Lung (tissue), 12 donors: ENCODE measurements around the gene PDE4B. TPM values are rescaled to one million over a fixed set of nuclear protein-coding genes. Genes with fewer than 3 reads are reported as not detected.
A peak's percentile ranks its signal among the peaks of the same experiment; 100 is the strongest.

Experiments
- ATAC-seq: fragments of 200-7000 bp; cut with Tn5 transposase; one replicate; pipeline ENCODE4 v1.9.1; 2020; ENCODE audit warnings: moderate number of reproducible peaks; ENCODE audit not compliant: insufficient read depth, low FRiP score
- DNase-seq, 3 donors: peaks; one replicate each; pipeline ENCODE4 v3.0.0-alpha.2; 2013 to 2017
- H3K27ac ChIP-seq, 2 donors: one replicate each; pipeline ENCODE4 v1.5.1; 2013; ENCODE audit warnings: mild to moderate bottlenecking in 2 of 2, moderate library complexity in 2 of 2, control low read depth in 1 of 2, inconsistent platforms in 1 of 2, low read depth in 1 of 2, low read length in 1 of 2
- H3K27me3 ChIP-seq, 3 donors: one replicate each; pipeline ENCODE4 v1.5.1; 2013; ENCODE audit warnings: low read length in 2 of 3; ENCODE audit not compliant: control insufficient read depth in 3 of 3, insufficient read depth in 3 of 3
- H3K36me3 ChIP-seq, 4 donors: one replicate each; pipeline ENCODE4 v1.5.1; 2013; ENCODE audit warnings: low read length in 4 of 4, mild to moderate bottlenecking in 1 of 4, moderate library complexity in 1 of 4; ENCODE audit not compliant: control insufficient read depth in 4 of 4, insufficient read depth in 4 of 4
- H3K4me1 ChIP-seq, 5 donors: one replicate each; pipeline ENCODE4 v1.5.1; 2013; ENCODE audit warnings: low read length in 5 of 5, mild to moderate bottlenecking in 2 of 5, moderate library complexity in 1 of 5; ENCODE audit not compliant: control insufficient read depth in 5 of 5, insufficient read depth in 5 of 5
- H3K4me3 ChIP-seq: one replicate; pipeline ENCODE4 v1.5.1; 2013; ENCODE audit warnings: mild to moderate bottlenecking, control low read depth, moderate library complexity
- H3K9ac ChIP-seq, 2 donors: one replicate each; pipeline ENCODE4 v1.5.1; 2013; ENCODE audit warnings: low read length in 2 of 2, control low read depth in 1 of 2; ENCODE audit not compliant: insufficient read depth in 1 of 2
- H3K9me3 ChIP-seq, 4 donors: one replicate each; pipeline ENCODE4 v1.5.1; 2013; ENCODE audit warnings: low read length in 3 of 4, mild to moderate bottlenecking in 1 of 4, moderate library complexity in 1 of 4; ENCODE audit not compliant: control insufficient read depth in 4 of 4, insufficient read depth in 3 of 4
- CTCF ChIP-seq: IDR thresholded peaks from 2 replicates; pipeline ENCODE4 v1.5.1; 2012; ENCODE audit warnings: mild to moderate bottlenecking; ENCODE audit errors: control extremely low read depth, extremely low read depth
- WGBS, 2 donors: extraction: QIAGEN DNeasy Blood & Tissue Kit; methylation state at CpG; one replicate each; pipeline ENCODE4 v1.1.7; 2013; 5-methylcytosine and 5-hydroxymethylcytosine counted together
- polyA plus RNA-seq, 2 donors: library from polyadenylated mRNA; stranded (reverse); fragments of 200-250 nt; gene quantifications; one replicate each; pipeline ENCODE4 v1.2.1, GENCODE V29; 2013
- total RNA-seq, 2 donors: library from RNA; depleted of rRNA in 1 of 2; stranded (reverse); fragments of >200 nt in 1 of 2; gene quantifications; one replicate each; pipeline ENCODE4 v1.2.1, GENCODE V29; 2014 to 2021
- donor health status: control.
- donor health status: control.
- donor health status: Bipolar disorder and iron deficiency.
- donor health status: healthy.
- donor health status: DM: yes; HTN: yes; CAD: no.

PDE4B gene
- total and polyA plus RNA-seq, 4 donors = 4.0 to 96.2 (median 20.2) TPM

- WGBS, 2 donors = 94% methylated on average over 6 of the region's 6 CpGs
- Histone ChIP-seq H3K9ac (no peak overlapping the region), H3K9me3 (no peaks in the 10 kb centered on the region), H3K27me3 (no peaks in the 10 kb centered on the region), H3K4me3 (no peak overlapping the region), H3K27ac (no peak overlapping the region), H3K4me1 (peaks cover 0 to 28% (median 7%) of the 10 kb centered on the region in 5 donors), H3K36me3 (no peaks in the 10 kb centered on the region)
- TF ChIP-seq CTCF = no peak
- ATAC-seq (no peak), DNase-seq (no peak)
Measured at GRCh38 chr1:66311628-66312027, 518.9 kb downstream of the PDE4B start.

- Histone ChIP-seq H3K4me1 (peaks cover 0 to 35% (median 7%) of the 10 kb centered on the region in 5 donors), H3K9me3 (no peaks in the 10 kb centered on the region), H3K9ac (no peak overlapping the region), H3K4me3 (no peak overlapping the region), H3K36me3 (no peaks in the 10 kb centered on the region), H3K27me3 (no peaks in the 10 kb centered on the region), H3K27ac (no peak overlapping the region)
- DNase-seq = peak; percentile 66 to 97 (median 93)
- WGBS, 2 donors = 51 to 53% methylated on average over 4 of the region's 4 CpGs
- no peak for ATAC-seq
- no peak for TF ChIP-seq CTCF
Measured at GRCh38 chr1:66312271-66312990, 519.7 kb downstream of the PDE4B start.

GRCh38 chr1:66313429-66313828, 520.7 kb downstream of the PDE4B start:
- no peak for TF ChIP-seq CTCF
- Histone ChIP-seq H3K9ac (no peak overlapping the region), H3K4me1 (peaks cover 0 to 35% (median 7%) of the 10 kb centered on the region in 5 donors), H3K27me3 (no peaks in the 10 kb centered on the region), H3K4me3 (no peak overlapping the region), H3K27ac (no peak overlapping the region), H3K9me3 (no peaks in the 10 kb centered on the region), H3K36me3 (no peaks in the 10 kb centered on the region)
- DNase-seq (no peak), ATAC-seq (no peak)

- peaks cover 0 to 35% (median 7%) of the 10 kb centered on the region in 5 donors for H3K4me1 ChIP-seq
- no peak overlapping the region for H3K9ac ChIP-seq
- no peak for TF ChIP-seq CTCF
- ATAC-seq = peak; percentile 41
- H3K4me3 ChIP-seq = no peak overlapping the region
- H3K27ac ChIP-seq = no peak overlapping the region
- no peaks in the 10 kb centered on the region for H3K27me3 ChIP-seq
- H3K36me3 ChIP-seq = no peaks in the 10 kb centered on the region
- DNase-seq = no peak
- no peaks in the 10 kb centered on the region for H3K9me3 ChIP-seq
- 67 to 70% methylated on average over 4 of the region's 4 CpGs for WGBS, 2 donors
Measured at GRCh38 chr1:66315671-66316070, 523.0 kb downstream of the PDE4B start.
